Measurements from ENCODE around the gene PITPNM1.

- TF ChIP-seq, protein P1, sequence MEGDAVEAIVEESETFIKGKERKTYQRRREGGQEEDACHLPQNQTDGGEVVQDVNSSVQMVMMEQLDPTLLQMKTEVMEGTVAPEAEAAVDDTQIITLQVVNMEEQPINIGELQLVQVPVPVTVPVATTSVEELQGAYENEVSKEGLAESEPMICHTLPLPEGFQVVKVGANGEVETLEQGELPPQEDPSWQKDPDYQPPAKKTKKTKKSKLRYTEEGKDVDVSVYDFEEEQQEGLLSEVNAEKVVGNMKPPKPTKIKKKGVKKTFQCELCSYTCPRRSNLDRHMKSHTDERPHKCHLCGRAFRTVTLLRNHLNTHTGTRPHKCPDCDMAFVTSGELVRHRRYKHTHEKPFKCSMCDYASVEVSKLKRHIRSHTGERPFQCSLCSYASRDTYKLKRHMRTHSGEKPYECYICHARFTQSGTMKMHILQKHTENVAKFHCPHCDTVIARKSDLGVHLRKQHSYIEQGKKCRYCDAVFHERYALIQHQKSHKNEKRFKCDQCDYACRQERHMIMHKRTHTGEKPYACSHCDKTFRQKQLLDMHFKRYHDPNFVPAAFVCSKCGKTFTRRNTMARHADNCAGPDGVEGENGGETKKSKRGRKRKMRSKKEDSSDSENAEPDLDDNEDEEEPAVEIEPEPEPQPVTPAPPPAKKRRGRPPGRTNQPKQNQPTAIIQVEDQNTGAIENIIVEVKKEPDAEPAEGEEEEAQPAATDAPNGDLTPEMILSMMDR (IDR thresholded peaks at IDR 0.05), result no peak
- TF ChIP-seq POLR2A (IDR thresholded peaks at IDR 0.05) (no peak), EP300 (IDR thresholded peaks at IDR 0.05) (no peak), POLR2AphosphoS5 (IDR thresholded peaks at IDR 0.05) (peak; percentile 33 to 70 (median 64))
Measured at GRCh38 chr11:67463680-67464410, 41.3 kb downstream of the PITPNM1 start.
